Measurements from ENCODE around the gene P2RX7.

P2RX7 gene

DNA sequence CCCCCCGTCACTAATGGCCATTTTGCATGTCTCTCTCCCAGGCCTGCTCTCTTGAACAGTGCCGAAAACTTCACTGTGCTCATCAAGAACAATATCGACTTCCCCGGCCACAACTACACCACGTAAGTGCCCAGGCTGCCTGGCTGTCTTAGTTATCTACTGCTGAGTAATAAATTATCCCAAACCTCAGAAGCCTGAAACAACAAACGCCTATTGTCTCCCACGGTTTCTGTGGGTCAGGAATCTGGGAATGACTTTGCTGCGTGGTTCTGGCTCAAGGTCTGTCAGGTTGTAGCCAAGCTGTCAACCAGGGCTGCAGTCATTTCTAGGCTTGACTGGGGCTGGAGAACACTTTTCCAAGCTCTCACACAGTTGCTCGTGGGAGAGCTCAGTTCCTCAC lies 32.6 kb downstream of the P2RX7 start:
- TF ChIP-seq, protein P1, sequence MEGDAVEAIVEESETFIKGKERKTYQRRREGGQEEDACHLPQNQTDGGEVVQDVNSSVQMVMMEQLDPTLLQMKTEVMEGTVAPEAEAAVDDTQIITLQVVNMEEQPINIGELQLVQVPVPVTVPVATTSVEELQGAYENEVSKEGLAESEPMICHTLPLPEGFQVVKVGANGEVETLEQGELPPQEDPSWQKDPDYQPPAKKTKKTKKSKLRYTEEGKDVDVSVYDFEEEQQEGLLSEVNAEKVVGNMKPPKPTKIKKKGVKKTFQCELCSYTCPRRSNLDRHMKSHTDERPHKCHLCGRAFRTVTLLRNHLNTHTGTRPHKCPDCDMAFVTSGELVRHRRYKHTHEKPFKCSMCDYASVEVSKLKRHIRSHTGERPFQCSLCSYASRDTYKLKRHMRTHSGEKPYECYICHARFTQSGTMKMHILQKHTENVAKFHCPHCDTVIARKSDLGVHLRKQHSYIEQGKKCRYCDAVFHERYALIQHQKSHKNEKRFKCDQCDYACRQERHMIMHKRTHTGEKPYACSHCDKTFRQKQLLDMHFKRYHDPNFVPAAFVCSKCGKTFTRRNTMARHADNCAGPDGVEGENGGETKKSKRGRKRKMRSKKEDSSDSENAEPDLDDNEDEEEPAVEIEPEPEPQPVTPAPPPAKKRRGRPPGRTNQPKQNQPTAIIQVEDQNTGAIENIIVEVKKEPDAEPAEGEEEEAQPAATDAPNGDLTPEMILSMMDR (IDR thresholded peaks at IDR 0.05), result no peak
- H3K36me3 ChIP-seq, result no peaks in the 10 kb centered on the region

DNA sequence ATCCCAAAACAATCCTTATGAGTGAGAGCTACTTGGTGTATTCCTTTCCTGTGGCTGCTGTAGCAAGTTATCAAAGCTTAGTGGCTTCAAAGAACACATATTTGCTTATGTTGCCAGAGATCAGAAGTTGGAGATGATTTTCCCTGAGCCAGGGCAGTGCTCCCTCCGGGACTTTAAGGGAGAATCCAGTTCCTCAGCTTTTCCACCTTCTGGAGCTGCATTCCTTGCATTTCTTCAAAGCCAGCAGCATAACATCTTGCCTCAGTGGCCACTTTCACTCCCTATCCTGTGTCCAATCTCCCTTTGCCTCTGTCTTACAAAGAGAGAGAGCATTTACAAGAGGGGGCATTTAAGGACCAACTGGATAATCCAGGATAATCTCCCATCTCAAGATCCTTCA lies 33.7 kb downstream of the P2RX7 start:
- H3K36me3 ChIP-seq, result no peaks in the 10 kb centered on the region
- H3K4me3 ChIP-seq (ENCODE audit: low read depth in 1 of 2, low read length in 1 of 2), result no peak overlapping the region
- H3K4me1 ChIP-seq (ENCODE audit: control insufficient read depth in 1 of 2, insufficient read depth in 1 of 2, low read depth in 1 of 2, low read length in 1 of 2), result no peaks in the 10 kb centered on the region
- no peaks in the 10 kb centered on the region for H3K27me3 ChIP-seq
- H3K9me3 ChIP-seq, result no peaks in the 10 kb centered on the region
- H3K27ac ChIP-seq, result no peak overlapping the region
- TF ChIP-seq, protein P1 (IDR thresholded peaks at IDR 0.05), result no peak

More for the DNA sequence above, 32.6 kb downstream of the P2RX7 start:
- Histone ChIP-seq H3K27me3 (no peaks in the 10 kb centered on the region), H3K4me3 (ENCODE audit: low read depth in 1 of 2, low read length in 1 of 2) (no peak overlapping the region), H3K9me3 (no peaks in the 10 kb centered on the region), H3K27ac (no peak overlapping the region), H3K4me1 (ENCODE audit: control insufficient read depth in 1 of 2, insufficient read depth in 1 of 2, low read depth in 1 of 2, low read length in 1 of 2) (no peaks in the 10 kb centered on the region)

DNA sequence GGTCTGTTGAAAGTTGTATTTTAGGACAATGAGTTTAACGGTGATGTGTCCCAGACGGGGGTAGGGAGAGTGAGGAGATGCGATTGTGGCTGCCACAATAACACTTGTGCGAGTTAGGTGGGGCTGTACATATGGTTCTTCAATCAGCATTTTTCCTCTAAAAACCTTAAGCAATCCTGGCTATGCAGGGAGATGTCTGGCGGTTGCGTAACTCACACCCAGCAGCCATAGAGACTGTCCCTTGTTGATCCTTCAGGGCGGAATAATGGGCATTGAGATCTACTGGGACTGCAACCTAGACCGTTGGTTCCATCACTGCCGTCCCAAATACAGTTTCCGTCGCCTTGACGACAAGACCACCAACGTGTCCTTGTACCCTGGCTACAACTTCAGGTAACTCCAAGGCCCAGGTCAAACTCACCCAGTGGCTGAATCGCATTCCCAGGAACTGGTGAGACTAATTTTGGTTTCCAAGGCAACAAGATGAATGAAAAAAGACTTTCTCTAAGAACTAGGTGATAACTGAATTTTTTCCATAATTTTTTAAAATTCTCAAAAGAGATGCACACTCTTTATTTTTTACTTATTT lies 34.6 kb downstream of the P2RX7 start:
- no peaks in the 10 kb centered on the region for H3K36me3 ChIP-seq
- no peaks in the 10 kb centered on the region for H3K9me3 ChIP-seq
- no peaks in the 10 kb centered on the region for H3K4me1 ChIP-seq (ENCODE audit: control insufficient read depth in 1 of 2, insufficient read depth in 1 of 2, low read depth in 1 of 2, low read length in 1 of 2)
- H3K4me3 ChIP-seq (ENCODE audit: low read depth in 1 of 2, low read length in 1 of 2), result no peak overlapping the region
- H3K27ac ChIP-seq, result no peak overlapping the region
- H3K27me3 ChIP-seq, result no peaks in the 10 kb centered on the region
- TF ChIP-seq, protein P1 (IDR thresholded peaks at IDR 0.05), result no peak

DNA sequence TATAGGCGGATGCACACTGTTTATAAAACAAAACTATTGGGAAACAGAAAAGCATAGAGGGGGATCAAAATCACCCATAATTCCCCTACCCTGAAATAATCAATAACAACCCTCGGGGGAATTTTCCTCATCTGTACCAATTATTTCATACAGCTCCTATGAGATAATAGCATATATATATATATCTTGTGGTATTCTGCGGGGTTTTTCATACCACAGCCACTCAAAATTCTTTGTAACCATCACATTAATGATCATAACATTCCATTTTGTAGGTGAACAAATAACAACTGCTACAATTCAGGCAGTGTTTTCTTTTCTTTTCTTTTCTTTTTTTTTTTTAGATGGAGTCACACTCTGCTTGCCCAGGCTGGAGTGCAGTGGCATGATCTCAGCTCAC lies 35.3 kb downstream of the P2RX7 start:
- no peaks in the 10 kb centered on the region for H3K9me3 ChIP-seq
- TF ChIP-seq, protein P1 (IDR thresholded peaks at IDR 0.05), result no peak
- H3K4me3 ChIP-seq (ENCODE audit: low read depth in 1 of 2, low read length in 1 of 2), result no peak overlapping the region
- no peaks in the 10 kb centered on the region for H3K36me3 ChIP-seq
- H3K27ac ChIP-seq, result no peak overlapping the region
- no peaks in the 10 kb centered on the region for H3K27me3 ChIP-seq
- H3K4me1 ChIP-seq (ENCODE audit: control insufficient read depth in 1 of 2, insufficient read depth in 1 of 2, low read depth in 1 of 2, low read length in 1 of 2), result no peaks in the 10 kb centered on the region

DNA sequence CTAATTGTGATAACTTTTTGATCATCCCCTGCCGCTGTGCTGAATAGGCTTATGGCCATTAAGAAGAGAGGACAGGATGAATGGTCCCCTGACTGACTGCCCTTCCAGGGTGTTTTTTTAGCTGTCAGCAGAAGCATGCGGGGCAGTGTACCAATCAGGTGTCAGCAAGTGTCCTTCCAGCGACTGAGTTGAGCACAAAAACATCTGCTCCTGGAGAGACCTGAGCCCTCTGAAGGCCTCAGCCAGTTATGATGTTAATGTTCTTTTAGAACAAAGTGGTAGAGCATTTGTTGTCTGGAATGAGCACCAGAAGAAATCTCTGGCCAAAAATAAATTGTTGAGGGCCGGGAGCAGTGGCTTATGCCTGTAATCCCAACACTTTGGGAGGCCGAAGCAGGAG lies 37.5 kb downstream of the P2RX7 start:
- H3K27ac ChIP-seq, result no peak overlapping the region
- no peaks in the 10 kb centered on the region for H3K36me3 ChIP-seq
- TF ChIP-seq, protein P1 (IDR thresholded peaks at IDR 0.05), result no peak
- no peaks in the 10 kb centered on the region for H3K4me1 ChIP-seq (ENCODE audit: control insufficient read depth in 1 of 2, insufficient read depth in 1 of 2, low read depth in 1 of 2, low read length in 1 of 2)
- H3K27me3 ChIP-seq, result no peaks in the 10 kb centered on the region
- no peak overlapping the region for H3K4me3 ChIP-seq (ENCODE audit: low read depth in 1 of 2, low read length in 1 of 2)
- H3K9me3 ChIP-seq, result no peaks in the 10 kb centered on the region
